Breast epithelium (tissue), 3 donors: ENCODE measurements around the gene CLDN25.

ENCODE experiments used
- CTCF ChIP-seq, 3 donors: fragments of 450-650 bp; IDR thresholded peaks; one replicate each; pipeline ENCODE4 v1.5.1; 2016 to 2017; ENCODE audit warnings: antibody characterized with exemption in 3 of 3, mild to moderate bottlenecking in 3 of 3, moderate library complexity in 3 of 3
- POLR2A ChIP-seq: fragments of 450-650 bp; IDR thresholded peaks from one replicate; pipeline ENCODE4 v1.6.1; 2016; ENCODE audit warnings: antibody characterized with exemption, mild to moderate bottlenecking, moderate library complexity
- POLR2AphosphoS5 ChIP-seq, 3 donors: sonication (generic); formaldehyde crosslinking; IDR thresholded peaks; one replicate each; pipeline ENCODE4 v1.6.1; 2017; ENCODE audit warnings: antibody characterized with exemption in 3 of 3

DNA sequence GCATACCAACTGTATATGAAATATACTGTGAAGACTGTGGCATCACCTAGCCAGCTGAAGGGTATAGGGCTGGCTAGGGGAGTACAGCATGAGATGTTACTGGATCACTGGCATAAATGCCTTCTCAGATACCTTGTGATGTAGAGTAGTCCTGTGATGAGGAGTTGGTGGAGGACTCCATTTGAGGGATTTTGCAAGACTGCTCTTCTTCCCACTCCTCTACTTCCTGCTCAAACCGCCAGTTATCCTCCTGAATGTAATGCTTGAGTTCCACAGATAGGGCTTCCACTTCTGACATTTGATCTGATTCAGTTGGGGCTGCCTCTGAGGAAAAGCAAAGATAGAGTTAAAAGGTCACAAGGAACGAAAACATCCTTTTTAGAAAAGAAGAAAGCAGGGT lies 29.3 kb downstream of the CLDN25 start:
- TF ChIP-seq CTCF (IDR thresholded peaks at IDR 0.05) = no peak
- TF ChIP-seq POLR2A = no peak
- no peak for TF ChIP-seq POLR2AphosphoS5 (IDR thresholded peaks at IDR 0.05)
